Mononuclear cell (primary cell): ENCODE results near the gene S100B. TPM values are rescaled to one million over a fixed set of nuclear protein-coding genes. Genes with fewer than 3 reads are reported as not detected.

ENCODE experiments used
- H3K27me3 ChIP-seq: 2 replicates; pipeline ENCODE4 v1.6.0; 2011; ENCODE audit warnings: low read length, control low read depth; ENCODE audit not compliant: insufficient read depth
- H3K4me1 ChIP-seq: 2 replicates; pipeline ENCODE4 v1.5.1; 2011; ENCODE audit warnings: mild to moderate bottlenecking, low read length, control low read depth; ENCODE audit not compliant: insufficient read depth
- H3K4me3 ChIP-seq: 2 replicates; pipeline ENCODE4 v1.5.1; 2011; ENCODE audit warnings: mild to moderate bottlenecking, low read length, moderate library complexity
- H3K9me3 ChIP-seq: 2 replicates; pipeline ENCODE4 v1.5.1; 2011; ENCODE audit warnings: low read depth, mild to moderate bottlenecking, control low read depth, low read length
- total RNA-seq: library from RNA; depleted of rRNA; stranded (reverse); fragments of >200 nt; gene quantifications from one replicate; pipeline ENCODE4 v1.2.3, GENCODE V29; 2012

S100B gene
- total RNA-seq, 1 donor, result 20.8 TPM

DNA sequence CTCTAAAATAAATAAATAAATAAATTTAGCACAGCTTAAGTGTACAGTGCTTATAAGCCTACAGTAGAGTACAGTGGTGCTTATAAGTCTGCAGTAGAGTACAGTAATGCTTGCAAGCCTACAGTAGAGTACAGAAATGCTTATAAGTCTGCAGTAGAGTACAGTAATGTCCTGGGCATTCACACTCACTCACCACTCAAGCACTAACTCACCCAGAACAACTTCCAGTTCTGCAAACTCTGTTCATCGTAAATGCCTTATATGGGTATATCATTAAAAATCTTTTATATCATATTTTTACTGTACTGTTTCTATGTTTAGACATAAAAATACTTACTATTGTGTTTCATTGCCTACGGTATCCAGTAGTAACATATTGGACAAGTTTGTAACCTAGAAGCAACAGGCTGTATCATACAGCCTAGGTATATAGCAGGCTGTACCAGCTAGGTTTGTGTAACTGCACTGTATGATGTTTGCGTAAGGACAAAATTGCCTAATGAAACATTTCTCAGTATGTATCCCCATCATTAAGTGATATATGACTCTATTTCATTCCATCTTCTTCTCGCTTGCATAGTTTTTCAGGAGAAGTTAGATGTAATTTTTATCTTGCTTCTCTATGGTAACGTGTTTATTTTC is 14.0 kb upstream of the S100B start:
- H3K4me3 ChIP-seq, result no peak overlapping the region
- H3K9me3 ChIP-seq, result no peaks in the 10 kb centered on the region
- peaks cover 30% of the 10 kb centered on the region for H3K4me1 ChIP-seq
- H3K27me3 ChIP-seq, result no peaks in the 10 kb centered on the region

DNA sequence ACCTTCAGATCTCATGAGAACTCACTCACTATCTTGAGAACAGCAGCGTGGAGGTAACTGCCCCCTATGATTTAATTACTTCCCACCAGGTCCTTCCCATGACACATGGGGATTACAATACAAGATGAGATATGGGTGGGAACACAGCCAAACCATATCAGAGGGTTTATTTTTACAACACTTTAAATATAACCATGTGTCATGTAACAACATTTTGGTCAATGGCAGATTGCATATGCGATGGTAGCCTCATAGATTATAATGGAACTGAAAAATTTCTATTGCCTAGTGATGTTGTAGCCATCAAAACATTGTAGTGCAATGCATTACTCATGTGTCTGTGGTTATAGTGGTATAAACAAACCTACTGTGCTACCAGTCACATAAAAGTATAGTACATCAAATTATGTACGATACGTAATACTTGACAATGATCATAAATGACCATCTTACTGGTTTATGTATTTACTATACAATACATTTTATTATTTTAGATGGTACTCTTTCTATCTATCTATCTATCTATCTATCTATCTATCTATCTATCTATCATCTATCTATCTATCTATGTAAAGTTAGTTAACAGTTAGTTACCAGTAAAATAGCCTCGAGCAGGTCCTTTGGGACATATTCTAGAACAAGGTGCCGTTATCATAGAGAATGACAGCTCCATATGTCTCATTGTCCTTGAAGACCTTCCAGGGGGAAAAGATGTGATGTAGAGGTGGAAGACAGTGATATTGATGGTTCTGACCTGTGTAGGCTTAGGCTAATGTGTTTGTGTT is 12.6 kb upstream of the S100B start:
- Histone ChIP-seq H3K4me1 (peaks cover 21% of the 10 kb centered on the region), H3K4me3 (no peak overlapping the region), H3K9me3 (no peaks in the 10 kb centered on the region), H3K27me3 (no peaks in the 10 kb centered on the region)

DNA sequence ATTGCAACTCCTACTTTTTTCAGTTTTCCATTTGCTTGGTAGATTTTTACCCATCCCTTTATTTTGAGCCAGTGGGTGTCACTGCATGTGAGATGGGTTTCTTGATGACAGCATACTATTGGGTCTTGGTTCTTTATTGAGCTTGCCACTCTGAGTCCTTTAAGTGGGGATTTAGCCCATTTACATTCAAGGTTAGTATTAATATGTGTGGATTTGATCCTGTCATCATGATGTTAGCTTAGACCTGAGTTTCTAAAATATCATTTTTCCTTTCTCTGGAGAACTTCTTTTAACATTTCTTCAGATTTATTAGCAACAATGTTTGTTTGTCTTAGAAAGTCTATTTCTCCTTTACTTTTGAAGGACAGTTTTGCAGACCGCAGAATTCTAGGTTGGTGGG is 11.8 kb upstream of the S100B start:
- Histone ChIP-seq H3K4me3 (no peak overlapping the region), H3K4me1 (peaks cover 13% of the 10 kb centered on the region), H3K27me3 (no peaks in the 10 kb centered on the region), H3K9me3 (no peaks in the 10 kb centered on the region)

DNA sequence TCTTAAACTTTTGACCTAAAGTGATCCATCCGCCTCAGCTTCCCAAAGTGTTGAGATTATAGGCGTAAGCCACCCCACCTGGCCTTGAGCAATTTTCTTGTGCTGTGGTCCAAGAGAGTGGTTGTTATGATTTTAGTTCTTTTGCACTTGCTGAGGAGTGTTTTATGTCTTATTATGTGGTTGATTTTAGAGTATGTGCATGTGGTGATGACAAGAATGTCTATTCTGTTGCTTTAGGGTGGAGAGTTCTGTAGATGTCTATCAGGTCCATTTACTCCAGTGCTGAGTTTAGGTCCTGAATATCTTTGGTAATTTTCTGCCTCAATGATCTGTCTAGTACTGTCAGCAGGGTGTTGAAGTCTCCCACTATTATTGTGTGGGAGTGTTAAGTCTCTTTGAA is 11.2 kb upstream of the S100B start:
- no peaks in the 10 kb centered on the region for H3K27me3 ChIP-seq
- H3K9me3 ChIP-seq, result no peaks in the 10 kb centered on the region
- peaks cover 7% of the 10 kb centered on the region for H3K4me1 ChIP-seq
- H3K4me3 ChIP-seq, result no peak overlapping the region

DNA sequence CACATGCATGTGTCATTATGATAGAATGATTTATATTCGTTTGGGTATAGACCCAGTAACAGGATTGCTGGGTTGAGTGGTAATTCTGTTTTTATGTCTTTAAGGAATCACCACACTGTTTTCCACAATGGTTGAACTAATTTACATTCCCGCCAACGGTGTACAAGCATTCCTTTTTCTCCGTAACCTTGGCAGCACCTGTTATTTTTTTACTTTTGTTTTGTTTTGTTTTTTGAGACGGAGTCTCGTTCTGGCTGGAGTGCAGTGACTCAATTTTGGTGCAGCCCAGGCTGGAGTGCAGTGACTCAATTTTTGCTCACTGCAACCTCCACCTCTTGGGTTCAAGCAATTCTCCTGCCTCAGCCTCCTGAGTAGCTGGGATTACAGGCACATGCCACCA is 8.5 kb upstream of the S100B start:
- H3K4me3 ChIP-seq, result no peak overlapping the region
- H3K27me3 ChIP-seq, result no peaks in the 10 kb centered on the region
- H3K9me3 ChIP-seq, result no peaks in the 10 kb centered on the region
- no peaks in the 10 kb centered on the region for H3K4me1 ChIP-seq

DNA sequence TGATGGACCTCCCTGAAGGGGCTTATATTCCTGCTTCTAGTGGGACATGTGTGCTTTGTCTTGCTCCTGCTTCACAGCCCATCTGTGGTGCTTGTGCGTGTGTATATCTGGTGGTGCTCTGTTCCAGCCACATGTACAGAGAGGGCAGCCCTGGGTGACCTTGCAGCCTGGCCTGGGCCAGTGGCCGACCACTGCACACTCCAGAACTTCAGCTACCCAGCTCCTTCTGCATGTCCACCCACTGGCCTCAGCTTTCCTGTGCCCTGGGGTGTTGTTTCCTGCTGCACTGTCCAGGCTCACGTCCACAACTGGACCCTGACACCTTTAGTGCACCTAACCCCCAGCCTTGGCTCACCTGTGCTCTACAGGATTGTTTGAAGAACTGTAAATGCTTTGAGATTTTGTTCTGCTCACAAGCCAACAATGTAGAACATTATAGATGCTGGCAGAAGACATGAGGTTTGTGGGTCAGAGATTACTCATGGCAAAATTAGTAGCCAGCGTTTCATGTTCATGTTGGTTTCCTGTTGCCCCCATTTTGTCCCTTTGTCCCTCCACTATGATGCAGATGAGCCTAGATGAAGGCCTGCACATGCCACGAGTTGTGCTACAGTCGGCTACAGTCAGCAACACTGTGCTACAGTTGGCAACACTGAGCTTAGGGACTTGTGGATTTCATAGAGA is 5.3 kb upstream of the S100B start:
- no peak overlapping the region for H3K4me3 ChIP-seq
- H3K9me3 ChIP-seq, result no peaks in the 10 kb centered on the region
- peaks cover 22% of the 10 kb centered on the region for H3K4me1 ChIP-seq
- H3K27me3 ChIP-seq, result no peaks in the 10 kb centered on the region

DNA sequence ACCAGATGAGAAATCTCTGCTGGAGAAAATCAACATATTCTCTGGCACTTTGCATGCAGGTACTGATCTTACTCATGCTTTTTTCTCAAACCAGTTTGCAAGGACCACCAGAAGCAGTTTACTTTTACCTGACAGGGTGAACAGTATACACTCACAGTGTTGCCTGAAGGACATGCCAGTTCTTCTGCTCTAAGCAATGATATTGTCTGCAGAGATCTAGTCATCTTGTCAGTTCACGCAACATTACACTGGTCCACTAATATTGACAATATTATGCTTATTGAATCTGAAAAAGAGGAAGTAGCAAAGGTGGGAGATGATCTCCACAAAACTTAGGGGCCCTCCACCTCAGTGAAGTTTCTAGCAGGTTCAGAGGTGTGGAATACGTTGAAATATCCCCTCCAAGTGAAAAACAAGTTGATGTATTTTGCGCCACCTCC is 3.8 kb upstream of the S100B start:
- no peaks in the 10 kb centered on the region for H3K27me3 ChIP-seq
- no peaks in the 10 kb centered on the region for H3K9me3 ChIP-seq
- no peak overlapping the region for H3K4me3 ChIP-seq
- peaks cover 32% of the 10 kb centered on the region for H3K4me1 ChIP-seq

DNA sequence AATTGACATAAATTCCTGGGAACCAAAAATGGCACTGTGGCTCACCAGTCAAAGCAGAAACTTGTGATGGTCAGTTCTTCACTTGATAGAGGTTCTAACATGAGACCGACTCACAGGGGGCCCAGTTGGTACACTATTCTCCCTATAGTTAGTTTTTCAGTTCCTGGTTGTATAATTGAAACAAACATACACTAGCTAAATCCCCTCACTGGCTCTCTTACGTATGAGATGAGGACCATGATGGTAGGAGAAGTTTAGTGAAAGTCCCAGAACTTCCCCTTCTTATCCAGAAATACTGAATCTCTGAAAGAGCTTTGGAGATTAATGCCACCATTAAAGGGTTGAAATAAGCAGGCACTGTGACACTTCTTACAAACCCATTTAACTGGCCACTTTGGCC is 2.8 kb upstream of the S100B start:
- Histone ChIP-seq H3K9me3 (no peaks in the 10 kb centered on the region), H3K4me3 (no peak overlapping the region), H3K27me3 (no peaks in the 10 kb centered on the region), H3K4me1 (peaks cover 32% of the 10 kb centered on the region)

DNA sequence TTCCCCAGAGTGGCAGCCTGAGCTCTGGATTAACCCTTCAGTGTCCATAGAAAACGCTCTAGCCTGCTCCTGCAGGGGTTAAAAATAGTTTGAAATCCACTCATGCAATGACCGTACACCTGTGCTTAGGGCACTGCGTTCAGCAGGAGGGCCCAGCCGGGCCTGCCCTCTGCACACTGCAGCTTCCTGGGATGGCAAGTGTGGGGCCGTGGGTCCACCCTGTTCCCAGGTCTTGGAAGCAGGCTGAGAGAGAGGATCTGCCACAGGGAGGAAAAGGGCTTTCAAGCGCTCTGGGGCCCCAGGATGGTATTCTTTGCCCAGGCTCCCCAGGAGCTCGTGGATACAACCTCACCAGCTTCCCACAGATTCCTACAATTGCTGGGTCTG is 1.5 kb upstream of the S100B start:
- Histone ChIP-seq H3K27me3 (no peaks in the 10 kb centered on the region), H3K9me3 (no peaks in the 10 kb centered on the region), H3K4me3 (no peak overlapping the region), H3K4me1 (peaks cover 32% of the 10 kb centered on the region)

DNA sequence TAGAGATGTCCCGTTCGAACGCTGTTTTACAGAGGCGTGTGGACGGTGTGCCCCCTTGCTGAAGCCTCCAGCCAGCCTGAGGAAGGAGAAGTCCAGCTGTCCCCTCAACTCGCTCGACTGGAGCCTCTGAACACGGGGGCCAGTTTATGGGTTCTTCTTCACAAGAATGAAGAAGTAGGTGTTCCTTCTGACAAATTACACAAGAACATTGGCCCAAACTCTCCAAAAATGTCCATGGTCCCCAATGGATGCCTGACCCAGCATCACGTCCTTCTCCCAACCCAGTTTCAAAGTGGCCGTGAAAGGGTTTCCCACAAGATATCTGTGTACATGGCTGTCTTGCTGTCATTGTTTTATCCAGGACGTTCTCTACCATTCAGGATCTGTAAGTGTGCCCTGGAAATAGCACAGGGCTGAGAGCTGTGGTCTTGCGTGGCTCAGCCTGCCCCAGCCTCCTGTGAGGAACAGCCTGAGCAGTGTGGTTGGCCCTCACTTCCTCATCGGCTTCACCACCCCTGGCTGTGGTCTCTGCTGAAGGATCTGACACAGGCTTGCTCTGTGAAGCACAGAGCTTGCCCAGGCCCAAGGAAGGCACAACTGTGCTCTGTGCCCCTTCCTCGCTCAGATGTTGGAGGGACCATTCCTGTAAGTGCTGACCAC is 1.0 kb upstream of the S100B start:
- no peaks in the 10 kb centered on the region for H3K9me3 ChIP-seq
- H3K4me1 ChIP-seq, result peaks cover 32% of the 10 kb centered on the region
- no peak overlapping the region for H3K4me3 ChIP-seq
- no peaks in the 10 kb centered on the region for H3K27me3 ChIP-seq

DNA sequence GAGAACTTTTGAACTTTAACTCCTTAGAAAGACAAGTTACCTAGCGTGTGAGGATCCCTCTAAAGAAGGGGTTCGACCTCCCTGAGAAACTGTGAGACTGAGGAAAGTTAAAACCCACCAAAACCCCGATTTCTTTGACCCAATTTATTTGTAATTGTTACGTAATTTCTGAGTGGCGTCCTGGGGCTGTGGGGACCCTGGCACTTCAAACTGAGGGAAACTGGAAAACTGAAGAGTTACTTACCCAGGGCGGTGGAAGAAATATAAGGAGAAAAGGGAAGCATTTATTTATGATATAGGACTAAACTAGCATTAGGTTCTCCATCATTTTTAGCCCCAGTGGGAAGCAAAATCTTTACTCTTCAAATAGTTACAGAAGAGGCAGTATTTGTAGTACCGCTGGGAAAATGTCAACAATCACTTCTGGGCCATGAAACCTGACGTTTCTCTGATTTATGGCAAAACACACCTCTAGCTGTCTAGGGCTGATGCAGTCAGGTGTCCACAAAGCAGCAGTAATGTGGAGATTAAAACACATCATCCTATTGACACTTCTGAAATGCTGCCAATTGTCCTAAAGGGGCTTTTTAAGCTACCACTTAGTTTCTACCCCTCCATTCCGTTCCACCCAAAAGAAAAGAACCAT is 430 bp downstream of the S100B start:
- Histone ChIP-seq H3K4me1 (peaks cover 32% of the 10 kb centered on the region), H3K4me3 (no peak overlapping the region), H3K9me3 (no peaks in the 10 kb centered on the region), H3K27me3 (no peaks in the 10 kb centered on the region)

DNA sequence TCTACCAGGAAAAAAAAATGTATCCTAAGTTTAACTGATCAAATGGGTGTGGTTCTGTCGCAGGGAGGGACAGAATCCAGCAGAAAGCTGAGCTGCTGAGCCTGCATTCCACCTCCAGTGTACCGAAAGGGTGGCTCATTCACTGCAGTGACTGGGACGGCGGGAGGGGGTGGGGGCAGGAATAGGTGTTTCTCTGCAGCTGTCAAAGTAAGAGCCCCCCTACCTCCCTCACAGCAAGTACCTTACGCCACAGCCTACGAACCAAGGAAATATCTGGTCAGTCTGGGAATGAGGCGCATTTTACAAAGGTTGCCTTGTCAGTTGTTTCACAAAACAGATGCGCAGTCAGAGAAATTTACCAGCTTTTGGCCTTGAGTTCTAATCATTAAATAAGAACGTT is 1.7 kb downstream of the S100B start:
- no peaks in the 10 kb centered on the region for H3K27me3 ChIP-seq
- no peaks in the 10 kb centered on the region for H3K9me3 ChIP-seq
- no peak overlapping the region for H3K4me3 ChIP-seq
- peaks cover 32% of the 10 kb centered on the region for H3K4me1 ChIP-seq

DNA sequence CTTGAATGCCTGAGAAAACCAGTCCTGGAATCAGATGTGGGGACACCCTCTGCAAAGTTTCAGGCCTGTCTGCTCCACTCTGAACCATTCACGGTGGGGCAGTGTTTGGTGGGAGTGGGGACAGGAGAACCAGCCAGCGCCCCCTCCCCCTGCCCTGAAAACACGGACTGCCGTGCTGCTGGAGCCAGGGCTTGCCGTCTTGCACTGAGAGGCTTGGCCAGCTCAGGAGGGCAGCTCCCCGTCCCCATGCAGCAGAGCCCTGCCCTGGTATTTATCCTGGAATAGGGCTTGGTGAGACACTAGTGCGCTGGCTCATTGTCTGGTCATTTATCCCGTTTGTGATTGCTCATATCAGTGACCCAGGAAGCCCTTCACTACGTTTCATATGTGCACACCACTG is 3.9 kb downstream of the S100B start:
- no peak overlapping the region for H3K4me3 ChIP-seq
- peaks cover 18% of the 10 kb centered on the region for H3K4me1 ChIP-seq
- no peaks in the 10 kb centered on the region for H3K27me3 ChIP-seq
- no peaks in the 10 kb centered on the region for H3K9me3 ChIP-seq

DNA sequence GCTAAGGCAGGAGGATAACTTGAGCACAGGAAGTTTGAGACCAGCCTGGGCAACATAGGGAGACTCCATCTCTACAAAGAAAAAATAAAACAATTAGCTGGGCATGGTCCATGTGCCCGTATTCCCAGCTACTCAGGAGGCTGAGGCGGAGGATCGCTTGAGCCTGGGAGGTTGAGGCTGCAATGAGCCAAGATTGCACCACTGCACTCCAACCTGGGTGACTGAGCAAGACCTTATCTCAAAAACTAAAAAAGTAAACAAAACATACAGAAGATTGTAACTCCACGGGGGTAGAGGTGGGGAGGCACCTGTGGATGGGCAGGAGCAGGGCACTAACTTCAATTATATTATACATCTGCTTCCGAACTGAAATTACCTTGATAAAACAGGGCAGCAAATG is 4.6 kb downstream of the S100B start:
- Histone ChIP-seq H3K4me3 (no peak overlapping the region), H3K27me3 (no peaks in the 10 kb centered on the region), H3K9me3 (no peaks in the 10 kb centered on the region), H3K4me1 (peaks cover 11% of the 10 kb centered on the region)
